GM18526 (cell line): ENCODE results near the gene CDCA4.

ENCODE experiments used
- POLR2A ChIP-seq: IDR thresholded peaks from 3 replicates; pipeline ENCODE4 v1.6.1; 2011; ENCODE audit not compliant: insufficient read length; ENCODE audit errors: extremely low read depth

Gene CDCA4

DNA sequence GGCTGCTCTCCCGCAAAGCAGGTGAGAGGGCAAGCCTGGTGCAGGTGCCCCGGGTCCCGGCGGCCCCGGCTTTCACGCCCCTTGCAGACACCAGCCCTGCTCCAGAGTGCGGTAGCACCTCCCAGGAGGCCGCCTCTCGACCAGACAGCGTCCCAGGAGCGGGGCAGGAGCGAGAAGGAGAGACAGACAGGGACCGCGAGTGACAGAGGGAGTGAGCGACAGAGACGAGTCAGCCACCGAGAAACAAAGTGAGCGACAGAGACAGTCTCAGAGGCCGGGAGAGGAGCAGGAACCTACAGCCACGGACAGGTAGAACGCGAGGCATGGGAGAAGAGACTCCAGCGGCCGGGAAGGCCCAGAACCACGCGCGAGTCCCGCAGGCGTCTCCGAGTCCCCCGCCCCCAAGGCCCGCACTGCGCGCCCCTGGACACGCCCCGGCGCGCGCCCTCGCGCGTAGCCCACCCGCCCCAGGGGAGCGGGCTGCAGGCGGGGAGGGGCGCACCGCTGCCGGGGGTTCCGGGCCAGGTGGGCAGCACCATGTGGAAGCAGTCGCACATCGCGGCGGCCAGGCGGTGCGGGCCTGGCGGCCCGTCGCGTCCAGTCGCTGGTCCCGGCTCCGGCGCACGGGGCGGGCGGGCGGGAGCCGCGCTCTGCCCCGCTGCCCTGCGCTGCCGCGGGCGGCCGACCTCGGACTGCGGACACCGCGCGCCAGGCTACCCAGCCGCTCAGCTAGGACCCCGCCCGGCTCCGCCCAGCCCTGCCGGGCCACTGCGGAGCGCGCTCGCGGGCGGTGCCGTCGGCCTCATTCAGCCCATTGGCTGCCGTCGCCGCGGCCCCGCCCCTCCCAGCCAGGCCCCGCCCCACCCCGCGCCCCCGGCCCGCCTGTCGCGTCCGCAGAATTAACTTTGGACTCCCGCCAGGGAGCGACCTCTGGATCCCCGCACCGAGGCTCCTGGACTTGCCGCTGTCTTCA, 42.9 kb downstream of the CDCA4 start, which contains the start of gene AHNAK2:
Gene AHNAK2 (minus strand): TSS at position 694 of the 973 bp plus-strand sequence. CDS start 137 bp downstream, at position 557.
- no peak for TF ChIP-seq POLR2A

DNA sequence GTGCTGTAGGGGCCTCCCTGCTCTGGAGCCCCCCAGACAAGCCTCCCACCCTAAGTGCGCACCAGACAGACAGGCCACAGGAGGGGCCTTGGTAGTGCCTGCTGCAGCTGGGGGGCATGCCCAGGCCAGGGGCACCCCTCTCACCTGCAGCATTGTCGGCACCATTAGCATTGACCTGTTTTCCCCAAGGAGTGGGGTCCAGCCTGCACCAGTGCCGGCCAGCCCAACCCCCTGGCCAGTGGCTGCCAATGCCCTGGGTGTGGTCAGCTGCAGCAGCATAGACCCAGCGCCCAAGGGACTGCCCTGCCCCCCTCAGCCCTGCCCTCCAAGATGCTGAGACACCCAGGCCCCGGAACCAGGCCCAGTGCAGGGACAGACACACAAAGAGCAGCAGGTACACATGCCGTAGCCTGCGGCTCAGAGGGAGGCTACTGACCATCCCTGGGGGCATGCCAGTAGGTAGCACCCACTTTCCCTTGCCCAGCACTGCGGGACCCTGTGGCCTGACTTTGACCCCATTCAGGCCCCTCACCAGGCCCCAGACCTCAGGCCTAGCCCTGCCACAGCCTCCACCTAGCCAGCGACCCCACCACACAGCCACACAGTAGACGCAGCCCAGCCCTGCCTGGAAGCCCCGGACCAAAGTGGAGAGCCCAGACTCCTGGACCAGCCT, 43.7 kb downstream of the CDCA4 start:
- no peak for TF ChIP-seq POLR2A

GRCh38 chr14:104976198-104977007, 44.5 kb downstream of the CDCA4 start:
- TF ChIP-seq POLR2A = no peak

DNA sequence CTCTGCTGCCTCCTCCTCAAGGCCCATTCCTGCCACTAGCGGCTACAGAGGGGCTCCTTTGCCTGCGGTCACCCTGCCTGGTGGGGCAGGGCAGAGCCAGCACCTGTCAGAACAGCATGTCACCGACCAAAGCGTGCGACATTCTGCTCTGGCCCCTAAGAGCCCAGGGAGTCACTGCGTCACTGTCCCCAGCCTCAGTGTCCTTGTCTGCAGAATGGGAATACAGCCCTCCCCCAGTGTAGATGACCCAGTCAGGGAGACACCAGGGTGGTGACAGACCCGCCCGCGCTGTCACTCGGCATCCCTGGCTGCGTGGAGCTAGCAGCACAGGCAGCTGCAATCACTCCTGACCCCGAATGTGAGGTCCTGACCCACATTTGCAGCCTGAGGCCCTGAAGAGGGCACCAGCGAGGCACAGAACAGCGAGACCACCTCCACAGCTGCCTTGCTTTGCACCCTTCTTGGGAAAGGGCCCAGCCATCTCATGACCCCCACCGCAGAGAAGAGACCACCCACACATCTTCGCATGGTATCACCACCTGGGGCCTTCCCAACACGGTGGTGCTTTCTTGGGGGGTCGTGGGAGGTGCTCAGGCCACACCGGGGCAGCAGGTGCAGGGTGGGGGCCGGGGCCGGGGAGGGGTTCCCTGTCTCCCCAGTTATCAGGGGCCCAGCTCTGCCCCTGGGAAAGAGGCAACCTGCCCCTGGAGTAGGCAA, 45.2 kb downstream of the CDCA4 start:
- TF ChIP-seq POLR2A = no peak

DNA sequence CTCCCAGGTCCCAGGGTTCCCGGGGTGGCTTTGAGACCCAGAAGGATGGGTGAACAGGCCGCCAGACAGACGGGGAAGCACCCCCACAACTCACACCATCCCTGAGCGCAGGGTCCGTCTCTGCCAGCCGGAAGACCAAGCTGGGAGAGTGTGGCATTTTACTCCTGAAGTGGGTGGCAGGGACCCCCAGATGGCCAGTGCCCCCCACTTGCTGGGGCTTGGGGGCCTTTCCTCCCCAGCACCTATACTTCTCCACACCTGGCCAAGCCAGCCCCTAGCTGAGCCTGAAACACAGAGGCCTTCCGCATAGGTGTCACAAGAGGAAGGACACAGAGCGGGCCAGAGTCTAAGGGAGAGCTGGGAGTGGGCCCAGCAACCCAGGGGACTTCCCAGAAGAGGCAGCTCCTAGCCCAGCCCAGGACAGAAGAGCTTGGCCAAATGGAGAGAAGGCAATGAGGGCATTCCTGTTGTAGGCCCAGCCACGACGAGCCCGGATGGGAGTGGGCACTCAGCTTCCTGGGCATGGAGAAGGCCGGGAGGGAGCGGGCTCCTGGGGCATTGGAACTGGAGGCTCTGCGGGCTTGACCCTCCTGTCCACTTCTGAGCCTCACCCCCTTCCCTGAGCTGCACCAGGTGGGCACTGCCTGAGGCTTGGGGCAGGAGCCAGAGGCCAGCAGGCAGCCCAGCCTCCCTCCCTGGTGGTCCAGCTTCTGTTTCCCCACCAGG, 46.1 kb downstream of the CDCA4 start:
- no peak for TF ChIP-seq POLR2A

DNA sequence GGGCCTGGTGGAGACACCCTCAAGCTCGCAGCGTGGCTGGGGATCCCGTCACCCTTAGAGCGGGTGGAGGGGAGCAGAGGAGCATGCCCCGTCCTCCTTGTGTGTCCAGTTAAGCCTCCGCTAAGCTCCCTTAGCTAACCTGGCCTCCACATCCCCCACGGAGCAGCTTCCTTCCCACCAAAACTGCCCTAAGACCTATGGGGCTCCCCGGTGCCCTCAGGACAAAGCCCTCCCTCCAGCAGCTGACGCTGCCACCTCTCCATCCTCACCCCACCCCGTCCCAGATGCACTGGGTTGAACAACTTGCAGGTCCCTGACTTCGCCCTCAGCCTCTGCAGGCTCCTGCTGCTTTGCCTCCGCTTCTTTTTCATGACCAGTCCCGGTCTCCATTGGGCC, 46.7 kb downstream of the CDCA4 start:
- no peak for TF ChIP-seq POLR2A

DNA sequence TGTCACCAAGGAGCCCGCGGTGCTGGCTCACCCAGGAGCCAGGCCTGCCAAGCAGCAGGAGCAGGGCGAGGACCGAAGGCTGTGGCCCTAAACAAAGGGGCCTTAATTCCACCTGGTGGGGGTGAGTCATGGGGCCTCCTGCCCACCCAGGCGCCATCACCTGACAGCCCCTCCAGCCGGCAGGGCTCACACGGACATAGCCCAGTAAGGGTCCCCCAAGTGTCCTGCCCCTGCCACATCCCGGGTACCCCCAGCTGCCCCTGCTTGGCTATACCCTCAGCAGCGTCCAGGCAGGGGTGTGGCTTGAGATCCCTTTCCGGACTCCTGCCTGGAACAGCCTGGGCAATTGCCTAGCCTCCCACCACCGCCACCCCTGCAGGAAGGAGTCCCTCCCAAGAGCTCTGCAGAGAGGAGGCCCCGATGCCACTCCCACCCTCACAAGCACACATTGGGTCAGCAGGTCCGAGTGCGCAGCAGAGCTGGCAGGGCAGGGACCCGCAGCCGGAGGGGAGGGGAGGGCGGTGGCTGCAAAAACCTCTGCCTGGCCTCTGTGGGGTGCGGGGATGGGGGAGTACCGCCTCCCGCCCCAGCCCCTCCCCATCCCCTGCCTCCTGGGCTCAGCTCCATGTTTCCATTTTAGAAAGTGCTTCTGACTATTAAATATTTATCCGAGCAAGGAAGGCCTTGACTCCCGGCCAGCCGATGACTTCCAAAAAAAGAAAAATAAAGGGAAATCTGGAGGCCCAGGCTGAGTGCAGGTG, 47.3 kb downstream of the CDCA4 start:
- no peak for TF ChIP-seq POLR2A

- TF ChIP-seq POLR2A = no peak
Measured at GRCh38 chr14:104973135-104973384, 47.8 kb downstream of the CDCA4 start.

GRCh38 chr14:104972301-104973134, 48.4 kb downstream of the CDCA4 start:
- TF ChIP-seq POLR2A = no peak

GRCh38 chr14:104971447-104972240, 49.2 kb downstream of the CDCA4 start:
- no peak for TF ChIP-seq POLR2A

- TF ChIP-seq POLR2A = no peak
Measured at GRCh38 chr14:104970231-104971068, 50.4 kb downstream of the CDCA4 start.
